Mucosa of descending colon (tissue), 3 donors: ENCODE measurements around the gene DAPP1. TPM values are rescaled to one million over a fixed set of nuclear protein-coding genes. Genes with fewer than 3 reads are reported as not detected.

Source experiments
- ATAC-seq: fragments of 200-7000 bp; cut with Tn5 transposase; one replicate; pipeline ENCODE4 v1.9.1; 2020; ENCODE audit warnings: mild to moderate bottlenecking, moderate library complexity
- DNase-seq, 3 donors: peaks; one replicate each; pipeline ENCODE4 v3.0.0-alpha.2; 2020
- H3K36me3 ChIP-seq: fragments of 200-600 bp; one replicate; pipeline ENCODE4 v1.8.0; 2021; ENCODE audit warnings: low read depth, mild to moderate bottlenecking
- H3K4me1 ChIP-seq: fragments of 200-600 bp; one replicate; pipeline ENCODE4 v1.8.0; 2021; ENCODE audit warnings: low read depth, mild to moderate bottlenecking
- H3K4me3 ChIP-seq: fragments of 200-600 bp; one replicate; pipeline ENCODE4 v1.8.0; 2021; ENCODE audit warnings: mild to moderate bottlenecking
- H3K9me3 ChIP-seq: fragments of 200-600 bp; one replicate; pipeline ENCODE4 v1.8.0; 2021; ENCODE audit warnings: mild to moderate bottlenecking
- intact Hi-C, 2 donors: fragments of 100-400 bp; cut with DNase I in 1 of 2; cut with micrococcal nuclease in 1 of 2; formaldehyde crosslinking; loops; one replicate each; pipeline versions ENCODE4 v1.11.0 to v1.11.1; 2022; cut with DNase I, micrococcal nuclease
- total RNA-seq, 3 donors: library from RNA; stranded (reverse); fragmentation: NEBNext Ultra II Directional in 2 of 3; extraction: Animal tissue kit (Norgen Biotek cat#: 25700) in 2 of 3; gene quantifications; one replicate each; pipeline versions ENCODE4 v1.2.1 to v1.2.4, GENCODE V29; 2021 to 2023
- TF ChIP-seq, protein P1 (sequence below): fragments of 200-600 bp; IDR thresholded peaks from one replicate; pipeline ENCODE4 v1.8.0; 2022; ENCODE audit warnings: antibody characterized with exemption, mild to moderate bottlenecking
- donor health status: DM: no; HTN: no; CAD: no; lungs with moderate emphysema.
- donor health status: DM: no; HTN: no; CAD: no.
- donor health status: DM: no; HTN: yes; CAD: no.

Gene DAPP1
- total RNA-seq, 3 donors from 2014 or later = 1.3 to 4.6 (median 1.7) TPM

DNA sequence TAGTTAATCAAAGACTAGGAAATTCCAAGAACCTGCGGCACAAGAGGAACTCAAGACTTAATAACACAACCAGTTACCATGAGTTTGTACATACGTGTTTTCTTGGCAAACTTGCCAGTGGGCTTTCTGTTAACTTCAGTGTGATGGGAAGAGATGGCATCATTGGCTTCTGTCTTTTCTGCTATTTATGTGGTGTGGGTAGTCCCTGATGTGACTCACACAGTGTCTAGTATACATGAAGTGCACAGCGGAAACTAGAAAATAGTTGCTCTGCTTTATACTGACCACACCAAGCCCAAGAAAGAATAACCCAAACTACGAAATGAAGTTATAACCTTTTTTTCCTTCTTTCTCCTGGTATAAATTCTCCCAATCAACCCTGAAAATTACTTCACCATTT lies 24.5 kb downstream of the DAPP1 start:
- no peaks in the 10 kb centered on the region for H3K4me1 ChIP-seq
- ATAC-seq (no peak), DNase-seq (no peak)
- no peak overlapping the region for H3K4me3 ChIP-seq
- no peaks in the 10 kb centered on the region for H3K36me3 ChIP-seq
- H3K9me3 ChIP-seq = no peaks in the 10 kb centered on the region
- TF ChIP-seq, protein P1, sequence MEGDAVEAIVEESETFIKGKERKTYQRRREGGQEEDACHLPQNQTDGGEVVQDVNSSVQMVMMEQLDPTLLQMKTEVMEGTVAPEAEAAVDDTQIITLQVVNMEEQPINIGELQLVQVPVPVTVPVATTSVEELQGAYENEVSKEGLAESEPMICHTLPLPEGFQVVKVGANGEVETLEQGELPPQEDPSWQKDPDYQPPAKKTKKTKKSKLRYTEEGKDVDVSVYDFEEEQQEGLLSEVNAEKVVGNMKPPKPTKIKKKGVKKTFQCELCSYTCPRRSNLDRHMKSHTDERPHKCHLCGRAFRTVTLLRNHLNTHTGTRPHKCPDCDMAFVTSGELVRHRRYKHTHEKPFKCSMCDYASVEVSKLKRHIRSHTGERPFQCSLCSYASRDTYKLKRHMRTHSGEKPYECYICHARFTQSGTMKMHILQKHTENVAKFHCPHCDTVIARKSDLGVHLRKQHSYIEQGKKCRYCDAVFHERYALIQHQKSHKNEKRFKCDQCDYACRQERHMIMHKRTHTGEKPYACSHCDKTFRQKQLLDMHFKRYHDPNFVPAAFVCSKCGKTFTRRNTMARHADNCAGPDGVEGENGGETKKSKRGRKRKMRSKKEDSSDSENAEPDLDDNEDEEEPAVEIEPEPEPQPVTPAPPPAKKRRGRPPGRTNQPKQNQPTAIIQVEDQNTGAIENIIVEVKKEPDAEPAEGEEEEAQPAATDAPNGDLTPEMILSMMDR = no peak
- intact Hi-C loops = no loop called here

DNA sequence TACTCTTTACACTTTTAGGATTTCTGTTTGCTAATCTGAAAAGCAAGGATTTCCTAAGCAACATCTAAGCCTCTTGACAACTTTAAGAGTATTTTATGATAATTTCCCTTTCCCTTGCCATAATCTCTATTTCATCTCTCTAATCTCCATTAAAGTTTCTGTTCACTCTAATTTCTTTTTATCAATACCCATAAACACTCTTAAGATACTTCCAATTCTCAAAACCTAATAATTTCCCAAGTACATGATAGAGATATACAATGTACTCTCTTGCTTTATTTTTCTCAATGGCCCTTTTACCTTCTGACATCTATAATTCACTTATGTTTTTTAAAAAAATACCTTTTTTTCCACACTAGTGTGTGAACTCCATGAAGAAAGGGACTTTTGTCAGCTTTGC lies 26.8 kb downstream of the DAPP1 start:
- ATAC-seq = no peak

DNA sequence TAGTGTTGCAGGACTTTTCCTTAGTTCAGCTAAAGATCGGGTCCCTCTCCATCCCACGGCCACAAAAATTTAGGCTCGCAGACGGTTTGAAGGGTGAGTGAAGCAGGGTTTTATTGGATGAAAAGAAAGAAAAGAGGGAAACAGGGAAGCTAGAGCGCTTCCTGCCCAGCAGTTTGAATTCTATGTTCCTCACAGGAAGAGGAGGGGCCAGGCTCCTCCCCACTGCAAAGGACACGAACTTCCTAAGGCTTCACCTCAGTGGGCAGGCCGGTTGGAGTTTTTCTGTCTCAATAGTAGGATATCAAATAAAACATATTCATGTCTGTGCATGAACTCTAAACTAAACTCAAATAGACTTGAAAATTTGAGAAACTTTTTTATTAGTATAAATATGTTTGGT lies 27.4 kb downstream of the DAPP1 start:
- intact Hi-C loops = no loop called here

More for the DNA sequence above, 26.8 kb downstream of the DAPP1 start:
- DNase-seq = no peak
- intact Hi-C loops = no loop called here
- Histone ChIP-seq H3K36me3 (no peaks in the 10 kb centered on the region), H3K4me3 (no peak overlapping the region), H3K9me3 (no peaks in the 10 kb centered on the region), H3K4me1 (no peaks in the 10 kb centered on the region)
- TF ChIP-seq, protein P1 = no peak

DNA sequence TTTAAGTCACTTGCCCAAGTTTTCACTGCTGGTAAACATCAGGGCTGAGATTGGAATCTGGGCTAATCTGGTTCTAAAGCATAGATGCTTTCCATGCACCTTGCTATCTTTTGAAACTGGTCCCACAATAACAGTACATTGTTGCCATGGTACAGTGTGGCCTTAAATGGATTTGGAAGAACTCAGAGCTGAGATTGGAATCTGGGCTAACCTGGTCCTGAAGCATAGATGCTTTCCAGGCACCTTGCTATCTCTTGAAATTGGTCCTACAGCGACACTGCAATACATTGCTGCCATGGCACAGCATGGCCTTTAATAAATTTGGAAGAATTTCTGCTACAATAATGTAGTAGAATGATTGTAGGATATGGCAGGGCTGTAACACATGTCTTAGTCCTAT lies 28.6 kb downstream of the DAPP1 start:
- Histone ChIP-seq H3K36me3 (no peaks in the 10 kb centered on the region), H3K4me3 (no peak overlapping the region), H3K9me3 (no peaks in the 10 kb centered on the region), H3K4me1 (no peaks in the 10 kb centered on the region)
- ATAC-seq = no peak
- no peak for DNase-seq
- intact Hi-C loops = no loop called here
- TF ChIP-seq, protein P1 = no peak

More for the DNA sequence above, 27.4 kb downstream of the DAPP1 start:
- no peak for ATAC-seq
- TF ChIP-seq, protein P1 = no peak
- H3K4me1 ChIP-seq = no peaks in the 10 kb centered on the region
- no peak for DNase-seq
- no peaks in the 10 kb centered on the region for H3K36me3 ChIP-seq
- no peak overlapping the region for H3K4me3 ChIP-seq
- no peaks in the 10 kb centered on the region for H3K9me3 ChIP-seq

DNA sequence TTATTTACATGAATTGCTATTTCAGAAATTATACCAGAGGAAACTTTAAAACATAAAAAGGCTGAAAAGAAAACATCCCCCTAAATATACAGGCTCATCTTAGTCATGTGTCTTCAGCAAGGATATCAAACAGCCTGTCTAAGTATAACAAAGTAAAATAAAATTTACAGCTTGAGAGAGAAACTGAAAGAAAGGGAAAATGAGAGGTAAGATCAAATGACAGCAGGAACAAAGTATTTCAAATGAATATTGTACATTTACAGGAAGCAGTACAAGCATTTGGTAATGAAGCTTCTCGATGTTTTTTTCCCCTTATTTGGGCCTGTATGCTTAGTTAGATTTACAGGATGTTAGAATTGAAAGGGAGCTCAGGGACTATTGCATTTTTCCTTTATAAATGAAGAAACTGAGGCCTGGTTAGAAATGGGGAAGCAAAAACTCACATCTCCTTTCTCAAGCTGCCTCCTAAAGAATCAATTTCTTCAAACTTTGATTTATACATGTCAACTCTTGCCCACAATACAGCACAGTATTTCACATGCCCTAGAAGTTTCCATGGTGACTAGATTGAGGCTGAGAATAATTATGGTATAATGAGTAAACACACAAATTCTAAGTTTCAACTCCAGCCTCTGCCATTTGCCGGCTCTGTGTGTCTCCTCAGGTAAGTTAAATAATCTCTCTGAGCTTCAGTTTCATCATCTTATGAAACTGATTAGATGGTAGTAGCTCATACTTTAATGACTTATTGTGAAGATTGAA lies 29.3 kb downstream of the DAPP1 start:
- Histone ChIP-seq H3K9me3 (no peaks in the 10 kb centered on the region), H3K4me1 (no peaks in the 10 kb centered on the region), H3K4me3 (no peak overlapping the region), H3K36me3 (no peaks in the 10 kb centered on the region)
- DNase-seq = no peak
- intact Hi-C loops = no loop called here
- no peak for ATAC-seq
- TF ChIP-seq, protein P1 = no peak
